Measurements from ENCODE around the gene PPFIA2.
"Not testable (repeated sequence)": the region's sequence is repeated elsewhere in the genome, so short reads cannot be mapped to it uniquely, and the experiment has no call there.

Gene PPFIA2

DNA sequence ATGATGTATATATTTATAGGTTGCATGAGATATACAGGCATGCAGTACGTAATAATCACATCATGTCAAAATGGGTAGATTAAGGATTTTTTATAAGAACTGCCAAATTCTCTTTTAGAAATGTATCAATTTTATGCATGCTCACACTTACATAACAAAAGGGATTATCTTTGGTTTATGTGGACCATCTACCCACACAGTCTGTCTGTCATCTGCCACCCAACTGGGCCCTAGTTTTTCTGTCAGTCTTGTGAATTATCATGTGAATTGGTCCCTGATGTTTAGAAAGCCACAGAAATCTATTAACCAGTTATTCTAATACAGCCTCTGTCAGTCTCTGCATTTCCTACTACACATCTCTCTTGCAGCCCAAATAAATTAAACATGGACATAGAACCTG lies 547.8 kb downstream of the PPFIA2 start:
- no peak overlapping the region for H3K27ac ChIP-seq
- no peak for TF ChIP-seq ZFX (IDR thresholded peaks at IDR 0.05)
- TF ChIP-seq, protein P1, sequence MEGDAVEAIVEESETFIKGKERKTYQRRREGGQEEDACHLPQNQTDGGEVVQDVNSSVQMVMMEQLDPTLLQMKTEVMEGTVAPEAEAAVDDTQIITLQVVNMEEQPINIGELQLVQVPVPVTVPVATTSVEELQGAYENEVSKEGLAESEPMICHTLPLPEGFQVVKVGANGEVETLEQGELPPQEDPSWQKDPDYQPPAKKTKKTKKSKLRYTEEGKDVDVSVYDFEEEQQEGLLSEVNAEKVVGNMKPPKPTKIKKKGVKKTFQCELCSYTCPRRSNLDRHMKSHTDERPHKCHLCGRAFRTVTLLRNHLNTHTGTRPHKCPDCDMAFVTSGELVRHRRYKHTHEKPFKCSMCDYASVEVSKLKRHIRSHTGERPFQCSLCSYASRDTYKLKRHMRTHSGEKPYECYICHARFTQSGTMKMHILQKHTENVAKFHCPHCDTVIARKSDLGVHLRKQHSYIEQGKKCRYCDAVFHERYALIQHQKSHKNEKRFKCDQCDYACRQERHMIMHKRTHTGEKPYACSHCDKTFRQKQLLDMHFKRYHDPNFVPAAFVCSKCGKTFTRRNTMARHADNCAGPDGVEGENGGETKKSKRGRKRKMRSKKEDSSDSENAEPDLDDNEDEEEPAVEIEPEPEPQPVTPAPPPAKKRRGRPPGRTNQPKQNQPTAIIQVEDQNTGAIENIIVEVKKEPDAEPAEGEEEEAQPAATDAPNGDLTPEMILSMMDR (conservative IDR thresholded peaks at IDR 0.05) = no peak

DNA sequence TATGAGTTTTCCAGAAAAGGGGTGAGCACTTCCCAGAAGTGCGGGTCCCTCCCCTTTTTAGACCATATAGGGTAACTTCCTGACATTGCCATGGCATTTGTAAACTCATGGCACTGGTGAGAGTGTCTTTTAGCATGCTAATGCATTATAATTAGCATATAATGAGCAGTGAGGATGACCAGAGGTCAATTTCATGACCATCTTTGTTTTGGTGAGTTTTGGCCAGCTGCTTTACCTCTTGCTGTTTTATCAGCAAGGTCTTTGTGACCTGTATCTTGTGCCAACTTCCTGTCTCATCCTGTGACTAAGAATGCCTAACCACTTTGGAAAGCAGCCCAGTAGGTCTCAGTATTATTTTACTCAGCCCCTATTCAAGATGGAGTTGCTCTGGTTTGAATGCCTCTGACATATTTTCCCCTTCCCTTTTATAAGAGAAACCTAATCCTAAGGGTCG lies 549.4 kb downstream of the PPFIA2 start:
- H3K27ac ChIP-seq = not testable (repeated sequence)

DNA sequence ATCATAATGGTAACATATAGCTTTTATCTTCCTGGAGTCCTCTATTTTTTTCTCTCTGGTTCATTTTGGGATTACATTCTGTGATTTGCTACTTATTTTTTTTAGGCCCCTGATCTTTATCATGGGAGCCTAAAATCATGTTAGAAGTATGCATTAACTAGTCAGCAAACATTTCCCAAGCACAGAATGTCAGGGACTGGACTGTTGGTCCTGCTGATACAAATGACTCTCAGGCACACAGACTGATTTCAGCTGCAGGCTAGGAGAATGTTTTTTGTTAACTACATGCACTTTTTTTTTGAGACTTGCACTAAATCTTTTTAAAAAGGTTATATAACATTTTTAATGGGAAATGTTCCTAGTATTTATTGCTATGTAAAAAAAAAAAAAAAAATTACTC lies 550.1 kb downstream of the PPFIA2 start:
- no peak for TF ChIP-seq ZFX (IDR thresholded peaks at IDR 0.05)
- TF ChIP-seq, protein P1 (conservative IDR thresholded peaks at IDR 0.05) = no peak
- H3K27ac ChIP-seq = no peak overlapping the region

DNA sequence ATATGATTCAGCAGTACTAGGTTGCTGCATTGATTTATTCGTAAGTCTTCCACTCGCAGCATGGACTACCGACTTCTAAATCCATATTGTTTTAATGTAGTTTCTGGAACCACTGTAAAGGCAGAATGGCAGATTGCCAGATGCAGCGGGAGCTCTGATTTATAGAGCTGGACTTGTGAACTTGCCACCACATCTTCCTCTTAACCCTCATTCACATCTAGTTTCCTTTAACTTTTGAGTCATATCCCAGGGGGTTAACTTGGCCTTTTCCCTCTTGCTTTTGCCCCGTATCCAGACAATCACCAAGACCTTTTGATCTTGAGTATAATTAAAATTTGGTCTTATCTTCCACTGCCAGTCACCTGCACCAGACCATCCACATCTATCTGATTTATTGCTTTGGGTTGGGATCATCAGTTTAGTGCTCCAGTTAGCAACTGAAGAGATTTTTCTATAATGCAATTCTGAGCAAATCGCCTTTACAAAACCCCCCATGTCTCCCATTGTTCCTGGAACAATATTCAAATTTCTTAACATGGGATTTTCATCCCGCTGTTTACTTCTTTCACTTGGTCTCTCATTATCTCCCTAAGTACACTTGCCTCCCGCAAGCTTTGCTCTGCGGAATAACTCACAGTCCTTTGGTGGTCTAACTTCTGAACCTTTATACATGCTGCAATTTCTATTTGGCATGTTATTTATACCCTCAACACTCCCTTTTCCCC lies 550.8 kb downstream of the PPFIA2 start:
- TF ChIP-seq ZFX (IDR thresholded peaks at IDR 0.05) = no peak
- TF ChIP-seq, protein P1 (conservative IDR thresholded peaks at IDR 0.05) = no peak
- H3K27ac ChIP-seq = no peak overlapping the region
